Fibroblast of the conjunctiva (primary cell): ENCODE results near the gene SULT4A1.
"Not testable (repeated sequence)": the region's sequence is repeated elsewhere in the genome, so short reads cannot be mapped to it uniquely, and the experiment has no call there.

Experiments used
- DNase-seq: peaks from one replicate; pipeline ENCODE4 v3.0.0-alpha.2; 2010; ENCODE audit warnings: low read depth

Gene SULT4A1

GRCh38 chr22:43886231-43886630 lies 23.9 kb upstream of the SULT4A1 start:
- DNase-seq, result no peak

GRCh38 chr22:43885786-43886185 lies 23.5 kb upstream of the SULT4A1 start:
- no peak for DNase-seq

- DNase-seq, result no peak
Measured at GRCh38 chr22:43885319-43885671, 23.0 kb upstream of the SULT4A1 start.

- DNase-seq, result no peak
Measured at GRCh38 chr22:43884600-43885318, 22.4 kb upstream of the SULT4A1 start.

GRCh38 chr22:43883719-43884415 lies 21.6 kb upstream of the SULT4A1 start:
- no peak for DNase-seq

GRCh38 chr22:43883012-43883661 lies 20.8 kb upstream of the SULT4A1 start:
- peak; percentile 61 for DNase-seq

GRCh38 chr22:43882122-43882767 lies 19.9 kb upstream of the SULT4A1 start:
- DNase-seq, result no peak

GRCh38 chr22:43881091-43882061 lies 19.1 kb upstream of the SULT4A1 start:
- DNase-seq, result no peak

- no peak for DNase-seq
Measured at GRCh38 chr22:43880541-43880991, 18.3 kb upstream of the SULT4A1 start.

- no peak for DNase-seq
Measured at GRCh38 chr22:43879901-43880540, 17.7 kb upstream of the SULT4A1 start.

- DNase-seq, result no peak
Measured at GRCh38 chr22:43878831-43879550, 16.7 kb upstream of the SULT4A1 start.

GRCh38 chr22:43878079-43878795 lies 15.9 kb upstream of the SULT4A1 start:
- no peak for DNase-seq

- DNase-seq, result no peak
Measured at GRCh38 chr22:43876866-43877509, 14.7 kb upstream of the SULT4A1 start.

GRCh38 chr22:43869799-43870198 lies 7.5 kb upstream of the SULT4A1 start:
- DNase-seq, result no peak

GRCh38 chr22:43869001-43869400 lies 6.7 kb upstream of the SULT4A1 start:
- DNase-seq, result not testable (repeated sequence)

- peak; percentile 20 for DNase-seq
Measured at GRCh38 chr22:43867839-43868635, 5.7 kb upstream of the SULT4A1 start.

- DNase-seq, result no peak
Measured at GRCh38 chr22:43862882-43863202, 529 bp upstream of the SULT4A1 start.

- DNase-seq, result no peak
Measured at GRCh38 chr22:43861529-43861928, 784 bp downstream of the SULT4A1 start.
